Lower leg skin (tissue), 3 donors: Measurements from ENCODE around the gene MAL.

ENCODE experiments used
- POLR2A ChIP-seq, 2 donors: fragments of 450-650 bp; IDR thresholded peaks; one replicate each; pipeline ENCODE4 v1.6.1; 2016 to 2017; ENCODE audit warnings: antibody characterized with exemption in 2 of 2, mild to moderate bottlenecking in 1 of 2, moderate library complexity in 1 of 2
- TF ChIP-seq, protein P1 (sequence below), 3 donors: fragments of 450-650 bp; IDR thresholded peaks; one replicate each; pipeline ENCODE4 v1.5.1; 2016; ENCODE audit warnings: antibody characterized with exemption in 3 of 3, mild to moderate bottlenecking in 3 of 3, moderate library complexity in 2 of 3

DNA sequence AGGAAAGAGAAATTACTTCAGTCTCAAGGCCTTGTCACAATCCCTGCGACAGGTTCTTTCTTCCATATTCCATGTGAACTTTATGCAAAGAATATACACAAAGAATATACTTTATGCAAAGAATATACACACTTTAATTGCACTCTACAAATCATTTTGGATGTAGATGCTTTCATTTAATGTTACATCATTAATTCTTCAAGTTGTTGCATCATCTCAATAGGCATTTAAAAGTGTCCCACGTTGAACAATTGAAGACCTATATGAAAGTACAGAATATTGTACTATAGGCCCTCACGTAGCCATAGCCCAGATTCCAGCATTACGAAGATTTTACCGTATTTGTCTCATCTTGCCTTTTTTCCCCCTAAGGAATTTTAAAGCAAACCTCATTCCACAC lies 33.1 kb upstream of the MAL start:
- TF ChIP-seq, protein P1, sequence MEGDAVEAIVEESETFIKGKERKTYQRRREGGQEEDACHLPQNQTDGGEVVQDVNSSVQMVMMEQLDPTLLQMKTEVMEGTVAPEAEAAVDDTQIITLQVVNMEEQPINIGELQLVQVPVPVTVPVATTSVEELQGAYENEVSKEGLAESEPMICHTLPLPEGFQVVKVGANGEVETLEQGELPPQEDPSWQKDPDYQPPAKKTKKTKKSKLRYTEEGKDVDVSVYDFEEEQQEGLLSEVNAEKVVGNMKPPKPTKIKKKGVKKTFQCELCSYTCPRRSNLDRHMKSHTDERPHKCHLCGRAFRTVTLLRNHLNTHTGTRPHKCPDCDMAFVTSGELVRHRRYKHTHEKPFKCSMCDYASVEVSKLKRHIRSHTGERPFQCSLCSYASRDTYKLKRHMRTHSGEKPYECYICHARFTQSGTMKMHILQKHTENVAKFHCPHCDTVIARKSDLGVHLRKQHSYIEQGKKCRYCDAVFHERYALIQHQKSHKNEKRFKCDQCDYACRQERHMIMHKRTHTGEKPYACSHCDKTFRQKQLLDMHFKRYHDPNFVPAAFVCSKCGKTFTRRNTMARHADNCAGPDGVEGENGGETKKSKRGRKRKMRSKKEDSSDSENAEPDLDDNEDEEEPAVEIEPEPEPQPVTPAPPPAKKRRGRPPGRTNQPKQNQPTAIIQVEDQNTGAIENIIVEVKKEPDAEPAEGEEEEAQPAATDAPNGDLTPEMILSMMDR (IDR thresholded peaks at IDR 0.05) = no peak
- no peak for TF ChIP-seq POLR2A (IDR thresholded peaks at IDR 0.05)
